HEK293 (cell line): ENCODE measurements around the gene ITGB2.

Experiments
- CTCF ChIP-seq: fragments of 450-650 bp; formaldehyde crosslinking; IDR thresholded peaks from 2 replicates; pipeline ENCODE4 v1.5.1; 2016; ENCODE audit warnings: missing biosample characterization, missing genetic modification characterization
- KLF16 ChIP-seq: fragments of 450-650 bp; formaldehyde crosslinking; IDR thresholded peaks from 2 replicates; pipeline ENCODE4 v1.5.1; 2017; ENCODE audit warnings: missing biosample characterization, missing genetic modification characterization
- SETDB1 ChIP-seq: IDR thresholded peaks from one replicate; pipeline ENCODE4 v1.6.1; 2017; ENCODE audit warnings: mild to moderate bottlenecking, low read length, moderate library complexity, mixed read lengths; ENCODE audit not compliant: insufficient read length
- ZBTB8A ChIP-seq: fragments of 450-650 bp; formaldehyde crosslinking; IDR thresholded peaks from 2 replicates; pipeline ENCODE4 v1.5.1; 2016; ENCODE audit warnings: missing biosample characterization, missing genetic modification characterization
- ZNF174 ChIP-seq: fragments of 450-650 bp; formaldehyde crosslinking; IDR thresholded peaks from 2 replicates; pipeline ENCODE4 v1.5.0; 2017; ENCODE audit warnings: missing biosample characterization, mild to moderate bottlenecking, missing genetic modification characterization
- ZNF2 ChIP-seq: fragments of 450-650 bp; formaldehyde crosslinking; IDR thresholded peaks from 2 replicates; pipeline ENCODE4 v1.5.1; 2016; ENCODE audit warnings: missing biosample characterization, missing genetic modification characterization
- ZNF24 ChIP-seq: fragments of 450-650 bp; formaldehyde crosslinking; IDR thresholded peaks from 2 replicates; pipeline ENCODE4 v1.5.1; 2016; ENCODE audit warnings: missing biosample characterization, missing genetic modification characterization
- ZNF48 ChIP-seq: fragments of 450-650 bp; formaldehyde crosslinking; IDR thresholded peaks from 2 replicates; pipeline ENCODE4 v1.5.1; 2016; ENCODE audit warnings: missing biosample characterization, missing genetic modification characterization
- ZNF580 ChIP-seq: fragments of 450-650 bp; formaldehyde crosslinking; IDR thresholded peaks from 2 replicates; pipeline ENCODE4 v1.5.1; 2016; ENCODE audit warnings: missing biosample characterization, missing genetic modification characterization
- ZNF660 ChIP-seq: fragments of 450-650 bp; IDR thresholded peaks from 2 replicates; pipeline ENCODE4 v1.5.1; 2018; ENCODE audit warnings: missing biosample characterization, mild to moderate bottlenecking, missing genetic modification characterization
- ZNF777 ChIP-seq: fragments of 450-650 bp; formaldehyde crosslinking; IDR thresholded peaks from 2 replicates; pipeline ENCODE4 v1.5.1; 2017; ENCODE audit warnings: missing biosample characterization, missing genetic modification characterization, borderline replicate concordance

GRCh38 chr21:44964381-44964780, 43.7 kb upstream of the ITGB2 start:
- TF ChIP-seq ZNF48 (tag by site-specific recombination), result no peak
- TF ChIP-seq CTCF (tag by site-specific recombination), result no peak
- TF ChIP-seq ZNF174, result no peak
- TF ChIP-seq ZNF2, result no peak
- TF ChIP-seq ZNF580 (tag by site-specific recombination), result no peak
- TF ChIP-seq ZNF777, result no peak
- no peak for TF ChIP-seq ZBTB8A (tag by site-specific recombination)
- TF ChIP-seq ZNF660 (tag by site-specific recombination), result no peak
- TF ChIP-seq SETDB1, result no peak
- TF ChIP-seq KLF16 (tag by site-specific recombination), result no peak
- no peak for TF ChIP-seq ZNF24 (tag by site-specific recombination)
